K562 (cell line): ENCODE measurements around the gene ENTREP3. TPM values are rescaled to one million over a fixed set of nuclear protein-coding genes. Genes with fewer than 3 reads are reported as not detected.

Source experiments
- BCL6 ChIP-seq: fragments of 250-450 bp; sonication (Bioruptor Pico); IDR thresholded peaks from 2 replicates; pipeline ENCODE4 v1.4.0; 2020
- BCOR ChIP-seq: fragments of 450-650 bp; IDR thresholded peaks from 2 replicates; pipeline ENCODE4 v1.6.1; 2016
- CC2D1A ChIP-seq: fragments of 450-650 bp; IDR thresholded peaks from 2 replicates; pipeline ENCODE4 v1.6.1; 2017; ENCODE audit warnings: mild to moderate bottlenecking
- FOS ChIP-seq: IDR thresholded peaks from 3 replicates; pipeline ENCODE4 v1.6.1; 2011; ENCODE audit not compliant: insufficient read length; ENCODE audit errors: extremely low read depth
- FOXM1 ChIP-seq, 2 experiments: fragments of 450-650 bp in 1 of 2; sonication (generic) in 1 of 2; formaldehyde crosslinking in 1 of 2; IDR thresholded peaks; 2 replicates each; pipeline versions ENCODE4 v1.6.1 to v1.9.0; 2017 to 2022; ENCODE audit warnings: low read depth in 2 of 2, mild to moderate bottlenecking in 2 of 2, missing genetic modification reagents in 1 of 2, moderate library complexity in 1 of 2
- GMEB1 ChIP-seq: fragments of 250-450 bp; sonication (Bioruptor Pico); IDR thresholded peaks from 2 replicates; pipeline ENCODE4 v1.4.0; 2020; ENCODE audit warnings: mild to moderate bottlenecking
- HINFP ChIP-seq: fragments of 450-650 bp; conservative IDR thresholded peaks from 2 replicates; pipeline ENCODE4 v1.6.1; 2016; ENCODE audit warnings: missing genetic modification characterization, low read depth, mild to moderate bottlenecking, control low read depth, missing compliant biosample characterization
- KAT2B ChIP-seq: IDR thresholded peaks from one replicate; pipeline ENCODE4 v1.6.1; 2012; ENCODE audit warnings: low read depth, mild to moderate bottlenecking, control low read depth, inconsistent platforms, low read length, moderate library complexity
- NFATC3 ChIP-seq: fragments of 450-650 bp; IDR thresholded peaks from 2 replicates; pipeline ENCODE4 v1.6.1; 2017; ENCODE audit warnings: mild to moderate bottlenecking
- NFIX ChIP-seq: fragments of 250-450 bp; sonication (Bioruptor Pico); IDR thresholded peaks from 2 replicates; pipeline ENCODE4 v1.4.0; 2020; ENCODE audit warnings: low read depth, mild to moderate bottlenecking, moderate library complexity
- USF1 ChIP-seq: sonication (generic); formaldehyde crosslinking; IDR thresholded peaks from 2 replicates; pipeline ENCODE4 v1.9.0; 2022; ENCODE audit warnings: mild to moderate bottlenecking, missing genetic modification reagents
- ZNF263 ChIP-seq: sonication (generic); formaldehyde crosslinking; IDR thresholded peaks from 2 replicates; pipeline ENCODE4 v1.8.0; 2022; ENCODE audit warnings: mild to moderate bottlenecking, missing genetic modification reagents, borderline replicate concordance
- ZNF445 ChIP-seq: fragments of 250-450 bp; sonication (Bioruptor Pico); IDR thresholded peaks from 2 replicates; pipeline ENCODE4 v1.4.0; 2020; ENCODE audit warnings: low read depth, mild to moderate bottlenecking, moderate library complexity
- ZNF507 ChIP-seq: conservative IDR thresholded peaks from 2 replicates; pipeline ENCODE4 v1.6.1; 2017; ENCODE audit warnings: missing genetic modification characterization, missing compliant biosample characterization
- ZNF699 ChIP-seq: fragments of 250-450 bp; sonication (Bioruptor Pico); IDR thresholded peaks from 2 replicates; pipeline ENCODE4 v1.8.0; 2021; ENCODE audit warnings: mild to moderate bottlenecking, moderate library complexity; ENCODE audit not compliant: insufficient replicate concordance
- polyA plus RNA-seq, 8 experiments: library from polyadenylated mRNA; depleted of rRNA in 4 of 8; stranded (reverse) in 5 of 8; unstranded in 3 of 8; fragments of >200 nt; fragmentation: Nextera tagmentation in 2 of 8; fragmentation: Illumina TruSeq in 1 of 8; extraction: Ambion mirVana in 2 of 8; extraction: Trizol in 1 of 8; gene quantifications; 2 replicates each; pipeline versions ENCODE4 v1.2.1 to v1.2.3, GENCODE V29; 2011 to 2014; ENCODE audit warnings: inconsistent platforms in 1 of 8, missing spikeins in 1 of 8
- total RNA-seq, 7 experiments: library from RNA; depleted of rRNA in 6 of 7; stranded (reverse); fragments of >200 nt in 6 of 7; fragmentation: Illumina TruSeq in 2 of 7; extraction: Trizol in 2 of 7; gene quantifications; 2 replicates each; pipeline versions ENCODE4 v1.2.1 to v1.2.3, GENCODE V29; 2011 to 2021; ENCODE audit warnings: low replicate concordance in 1 of 7
- TF ChIP-seq, protein P1 (sequence below): fragments of 250-450 bp; sonication (Bioruptor Pico); IDR thresholded peaks from 2 replicates; pipeline ENCODE4 v1.5.0; 2021; ENCODE audit warnings: mild to moderate bottlenecking, borderline replicate concordance
- TF ChIP-seq, protein P2 (sequence below): sonication (generic); formaldehyde crosslinking; IDR thresholded peaks from 2 replicates; pipeline ENCODE4 v1.8.1; 2023; ENCODE audit warnings: missing genetic modification reagents, mild to moderate bottlenecking, borderline replicate concordance

The ENTREP3 gene
- total and polyA plus RNA-seq, 9 of the 15 experiments (the other 6 are each of a cell fraction or from before 2014, with no cell fraction given) = 1.9 to 41.8 (median 5.9) TPM

DNA sequence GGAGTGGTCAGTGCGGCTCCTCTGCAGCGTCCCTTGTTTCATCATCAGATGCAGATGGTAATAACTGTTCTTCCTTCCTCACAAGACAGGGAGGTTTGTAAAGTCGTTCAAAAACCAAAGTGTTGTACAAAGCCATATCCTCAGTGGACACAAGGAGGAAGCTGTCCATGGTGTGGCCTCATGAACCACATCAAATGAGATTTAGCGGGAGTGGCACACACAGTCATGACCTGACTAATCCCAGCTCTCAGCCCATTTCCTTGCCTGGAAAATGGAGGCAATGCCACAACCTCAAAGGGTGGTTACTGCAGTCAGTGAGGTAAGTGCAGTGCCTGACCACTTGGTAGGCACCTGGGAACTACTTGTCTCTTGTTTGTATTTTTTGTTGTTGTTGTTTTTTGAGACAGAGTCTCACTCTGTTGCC, 13.4 kb downstream of the ENTREP3 start (continued):
- TF ChIP-seq GMEB1 (CRISPR knock-in tag) = no peak
- no peak for TF ChIP-seq ZNF507 (tag)
- 0 out of 2 replicates have a peak, but pooled peaks have one; percentile 8 for TF ChIP-seq FOXM1 (IDR thresholded peaks at IDR 0.05; ENCODE audit: low read depth)
- no peak for TF ChIP-seq FOXM1 (CRISPR knock-in tag; IDR thresholded peaks at IDR 0.05; ENCODE audit: low read depth)
- no peak for TF ChIP-seq FOS
- TF ChIP-seq NFIX (CRISPR knock-in tag) = no peak
- TF ChIP-seq ZNF445 (CRISPR knock-in tag) = no peak
- peak; percentile 94 for TF ChIP-seq BCOR
- TF ChIP-seq ZNF699 = no peak
- TF ChIP-seq CC2D1A = no peak
- 0 out of 2 replicates have a peak, but pooled peaks have one; percentile 13 for TF ChIP-seq USF1
- TF ChIP-seq HINFP (tag) = no peak
- no peak for TF ChIP-seq BCL6 (CRISPR knock-in tag)
- TF ChIP-seq, protein P1, sequence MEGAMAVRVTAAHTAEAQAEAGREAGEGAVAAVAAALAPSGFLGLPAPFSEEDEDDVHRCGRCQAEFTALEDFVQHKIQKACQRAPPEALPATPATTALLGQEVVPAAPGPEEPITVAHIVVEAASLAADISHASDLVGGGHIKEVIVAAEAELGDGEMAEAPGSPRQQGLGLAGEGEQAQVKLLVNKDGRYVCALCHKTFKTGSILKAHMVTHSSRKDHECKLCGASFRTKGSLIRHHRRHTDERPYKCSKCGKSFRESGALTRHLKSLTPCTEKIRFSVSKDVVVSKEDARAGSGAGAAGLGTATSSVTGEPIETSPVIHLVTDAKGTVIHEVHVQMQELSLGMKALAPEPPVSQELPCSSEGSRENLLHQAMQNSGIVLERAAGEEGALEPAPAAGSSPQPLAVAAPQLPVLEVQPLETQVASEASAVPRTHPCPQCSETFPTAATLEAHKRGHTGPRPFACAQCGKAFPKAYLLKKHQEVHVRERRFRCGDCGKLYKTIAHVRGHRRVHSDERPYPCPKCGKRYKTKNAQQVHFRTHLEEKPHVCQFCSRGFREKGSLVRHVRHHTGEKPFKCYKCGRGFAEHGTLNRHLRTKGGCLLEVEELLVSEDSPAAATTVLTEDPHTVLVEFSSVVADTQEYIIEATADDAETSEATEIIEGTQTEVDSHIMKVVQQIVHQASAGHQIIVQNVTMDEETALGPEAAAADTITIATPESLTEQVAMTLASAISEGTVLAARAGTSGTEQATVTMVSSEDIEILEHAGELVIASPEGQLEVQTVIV = no peak
- TF ChIP-seq, protein P2, sequence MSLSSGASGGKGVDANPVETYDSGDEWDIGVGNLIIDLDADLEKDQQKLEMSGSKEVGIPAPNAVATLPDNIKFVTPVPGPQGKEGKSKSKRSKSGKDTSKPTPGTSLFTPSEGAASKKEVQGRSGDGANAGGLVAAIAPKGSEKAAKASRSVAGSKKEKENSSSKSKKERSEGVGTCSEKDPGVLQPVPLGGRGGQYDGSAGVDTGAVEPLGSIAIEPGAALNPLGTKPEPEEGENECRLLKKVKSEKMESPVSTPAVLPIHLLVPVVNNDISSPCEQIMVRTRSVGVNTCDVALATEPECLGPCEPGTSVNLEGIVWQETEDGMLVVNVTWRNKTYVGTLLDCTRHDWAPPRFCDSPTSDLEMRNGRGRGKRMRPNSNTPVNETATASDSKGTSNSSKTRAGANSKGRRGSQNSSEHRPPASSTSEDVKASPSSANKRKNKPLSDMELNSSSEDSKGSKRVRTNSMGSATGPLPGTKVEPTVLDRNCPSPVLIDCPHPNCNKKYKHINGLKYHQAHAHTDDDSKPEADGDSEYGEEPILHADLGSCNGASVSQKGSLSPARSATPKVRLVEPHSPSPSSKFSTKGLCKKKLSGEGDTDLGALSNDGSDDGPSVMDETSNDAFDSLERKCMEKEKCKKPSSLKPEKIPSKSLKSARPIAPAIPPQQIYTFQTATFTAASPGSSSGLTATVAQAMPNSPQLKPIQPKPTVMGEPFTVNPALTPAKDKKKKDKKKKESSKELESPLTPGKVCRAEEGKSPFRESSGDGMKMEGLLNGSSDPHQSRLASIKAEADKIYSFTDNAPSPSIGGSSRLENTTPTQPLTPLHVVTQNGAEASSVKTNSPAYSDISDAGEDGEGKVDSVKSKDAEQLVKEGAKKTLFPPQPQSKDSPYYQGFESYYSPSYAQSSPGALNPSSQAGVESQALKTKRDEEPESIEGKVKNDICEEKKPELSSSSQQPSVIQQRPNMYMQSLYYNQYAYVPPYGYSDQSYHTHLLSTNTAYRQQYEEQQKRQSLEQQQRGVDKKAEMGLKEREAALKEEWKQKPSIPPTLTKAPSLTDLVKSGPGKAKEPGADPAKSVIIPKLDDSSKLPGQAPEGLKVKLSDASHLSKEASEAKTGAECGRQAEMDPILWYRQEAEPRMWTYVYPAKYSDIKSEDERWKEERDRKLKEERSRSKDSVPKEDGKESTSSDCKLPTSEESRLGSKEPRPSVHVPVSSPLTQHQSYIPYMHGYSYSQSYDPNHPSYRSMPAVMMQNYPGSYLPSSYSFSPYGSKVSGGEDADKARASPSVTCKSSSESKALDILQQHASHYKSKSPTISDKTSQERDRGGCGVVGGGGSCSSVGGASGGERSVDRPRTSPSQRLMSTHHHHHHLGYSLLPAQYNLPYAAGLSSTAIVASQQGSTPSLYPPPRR (CRISPR knock-in tag) = no peak
- no peak for TF ChIP-seq NFATC3
- TF ChIP-seq KAT2B = no peak
- TF ChIP-seq ZNF263 (CRISPR knock-in tag) = no peak
